ENCODE results near the gene FAM170B.

- TF ChIP-seq CTCF (IDR thresholded peaks at IDR 0.05): no peak
- no peak for TF ChIP-seq EP300 (IDR thresholded peaks at IDR 0.05)
Observed at GRCh38 chr10:49113741-49114141, 20.1 kb downstream of the FAM170B start.

Data from sigmoid colon (tissue), 4 donors.